NCI-H82 treated with DMSO at 0.1 percent for 48 hours (cell line): ENCODE data around the gene DDX3X.
"Not testable (repeated sequence)": the region's sequence is repeated elsewhere in the genome, so short reads cannot be mapped to it uniquely, and the experiment has no call there.

Source experiments
- DNase-seq: peaks from one replicate; lab custom pipeline; 2025; ENCODE audit not compliant: unreplicated experiment; lab: John Stamatoyannopoulos, UW

DDX3X gene

GRCh38 chrX:41411222-41411621, 77.3 kb downstream of the DDX3X start:
- DNase-seq, result not testable (repeated sequence)

GRCh38 chrX:41412261-41413081, 78.5 kb downstream of the DDX3X start:
- DNase-seq, result no peak
